HCT116 (cell line): ENCODE data around the gene ASPA.

Experiments
- CTCF ChIP-seq, 3 experiments: fragments of 200-600 bp in 1 of 3; sonication (generic) in 1 of 3; IDR thresholded peaks in 2 of 3; conservative IDR thresholded peaks in 1 of 3; 2 replicates each; pipeline ENCODE4 v1.5.1; 2012 to 2017; ENCODE audit warnings: low read depth in 2 of 3, low read length in 2 of 3, antibody characterized with exemption in 1 of 3, borderline replicate concordance in 1 of 3, control low read depth in 1 of 3, mild to moderate bottlenecking in 1 of 3, mixed read lengths in 1 of 3, mixed run types in 1 of 3, moderate library complexity in 1 of 3; ENCODE audit not compliant: insufficient read depth in 1 of 3
- EGR1 ChIP-seq: IDR thresholded peaks from 2 replicates; pipeline ENCODE4 v1.6.1; 2012; ENCODE audit warnings: low read depth

GRCh38 chr17:3507071-3507470, 31.3 kb downstream of the ASPA start:
- TF ChIP-seq EGR1 (no peak), CTCF (IDR thresholded peaks at IDR 0.05 in 2 of 3, conservative IDR thresholded peaks at IDR 0.05 in 1 of 3; ENCODE audit: borderline replicate concordance in 1 of 3, insufficient read depth in 1 of 3, low read depth in 2 of 3, low read length in 2 of 3) (no peak)
